Kidney (tissue), 14 donors: ENCODE measurements around the gene DENND6B. TPM values are rescaled to one million over a fixed set of nuclear protein-coding genes. Genes with fewer than 3 reads are reported as not detected.
A peak's percentile ranks its signal among the peaks of the same experiment; 100 is the strongest.

ENCODE experiments used
- DNase-seq, 5 donors: peaks; one replicate each; pipeline ENCODE4 v3.0.0-alpha.2; 2013 to 2020
- FAIRE-seq: peaks from 2 replicates; lab custom pipeline; 2012; peaks lifted over from hg19 to GRCh38; lab: Jason Lieb, UNC
- H3K27ac ChIP-seq, 2 donors: one replicate each; pipeline ENCODE4 v1.7.0; 2013; ENCODE audit warnings: low read depth in 2 of 2, low read length in 2 of 2, inconsistent platforms in 1 of 2
- H3K27me3 ChIP-seq: one replicate; pipeline ENCODE4 v1.7.1; 2013; ENCODE audit warnings: low read length, inconsistent platforms; ENCODE audit not compliant: control insufficient read depth, insufficient read depth
- H3K36me3 ChIP-seq, 3 donors: one replicate each; pipeline versions ENCODE4 v1.7.0 to v1.7.1; 2013; ENCODE audit warnings: low read length in 3 of 3, control low read depth in 1 of 3, inconsistent platforms in 1 of 3; ENCODE audit not compliant: insufficient read depth in 3 of 3, control insufficient read depth in 2 of 3
- H3K4me1 ChIP-seq, 3 donors: one replicate each; pipeline versions ENCODE4 v1.7.0 to v1.7.1; 2013; ENCODE audit warnings: low read length in 3 of 3, inconsistent platforms in 1 of 3, low read depth in 1 of 3; ENCODE audit not compliant: control insufficient read depth in 2 of 3, insufficient read depth in 2 of 3
- H3K4me3 ChIP-seq, 3 donors: one replicate each; pipeline versions ENCODE4 v1.7.0 to v1.8.1; 2013; ENCODE audit warnings: low read length in 3 of 3, control low read depth in 1 of 3, inconsistent platforms in 1 of 3
- H3K9ac ChIP-seq, 3 donors: one replicate each; pipeline versions ENCODE4 v1.7.0 to v1.7.1; 2013; ENCODE audit warnings: low read length in 3 of 3, control low read depth in 1 of 3, inconsistent platforms in 1 of 3
- H3K9me3 ChIP-seq, 3 donors: one replicate each; pipeline versions ENCODE4 v1.7.0 to v1.7.1; 2013; ENCODE audit warnings: low read length in 3 of 3, control low read depth in 1 of 3, inconsistent platforms in 1 of 3; ENCODE audit not compliant: control insufficient read depth in 2 of 3, insufficient read depth in 1 of 3
- CTCF ChIP-seq: IDR thresholded peaks from 3 replicates; pipeline ENCODE4 v1.5.1; 2012; ENCODE audit warnings: mild to moderate bottlenecking, moderate library complexity, borderline replicate concordance; ENCODE audit not compliant: insufficient read depth; ENCODE audit errors: extremely low read depth
- intact Hi-C: fragments of 100-400 bp; cut with DNase I; formaldehyde crosslinking; loops from one replicate; pipeline ENCODE4 v1.11.1; 2022
- polyA plus RNA-seq: library from polyadenylated mRNA; stranded (reverse); fragments of 350-450 nt; fragmentation: Illumina TruSeq; extraction: RNeasy Lipid Tissue Mini Kit (QIAGEN cat#74804); gene quantifications from one replicate; pipeline ENCODE4 v1.2.3, GENCODE V29; 2014; ENCODE audit warnings: low read depth, low replicate concordance; ENCODE audit not compliant: insufficient read depth
- total RNA-seq: library from RNA; stranded (reverse); fragmentation: NEBNext Ultra II Directional; extraction: Animal tissue kit (Norgen Biotek cat#: 25700); gene quantifications from one replicate; pipeline ENCODE4 v1.2.1, GENCODE V29; 2021
- donor health status: control.
- donor health status: control.
- donor health status: control.
- donor health status: control.
- donor health status: control.
- donor health status: DM: yes; HTN: yes; CAD: no.
- donor health status: Normal renal cell carcinoma (clear cell type).

The DENND6B gene
- total and polyA plus RNA-seq, 2 donors from 2014 or later = 14.5 to 16.7 TPM

GRCh38 chr22:50284479-50284878 is 42.3 kb downstream of the DENND6B start:
- no peak overlapping the region for H3K4me3 ChIP-seq
- H3K4me1 ChIP-seq = peaks cover 0 to 9% (median 0%) of the 10 kb centered on the region in 3 donors
- intact Hi-C loops = no loop called here
- H3K9ac ChIP-seq = no peak overlapping the region
- no peak overlapping the region for H3K27ac ChIP-seq
- FAIRE-seq (no peak), DNase-seq (no peak)
- H3K27me3 ChIP-seq = no peaks in the 10 kb centered on the region
- no peak for TF ChIP-seq CTCF
- peaks cover 0 to 58% (median 27%) of the 10 kb centered on the region in 3 donors for H3K36me3 ChIP-seq
- H3K9me3 ChIP-seq = no peaks in the 10 kb centered on the region

GRCh38 chr22:50283821-50284220 is 43.0 kb downstream of the DENND6B start:
- intact Hi-C loops = no loop called here
- H3K36me3 ChIP-seq = peaks cover 0 to 58% (median 24%) of the 10 kb centered on the region in 3 donors
- H3K4me1 ChIP-seq = peaks cover 0 to 9% (median 0%) of the 10 kb centered on the region in 3 donors
- DNase-seq = no peak
- H3K27me3 ChIP-seq = no peaks in the 10 kb centered on the region
- no peak for FAIRE-seq
- no peak overlapping the region for H3K27ac ChIP-seq
- no peaks in the 10 kb centered on the region for H3K9me3 ChIP-seq
- no peak overlapping the region for H3K9ac ChIP-seq
- H3K4me3 ChIP-seq = no peak overlapping the region
- TF ChIP-seq CTCF = no peak

DNA sequence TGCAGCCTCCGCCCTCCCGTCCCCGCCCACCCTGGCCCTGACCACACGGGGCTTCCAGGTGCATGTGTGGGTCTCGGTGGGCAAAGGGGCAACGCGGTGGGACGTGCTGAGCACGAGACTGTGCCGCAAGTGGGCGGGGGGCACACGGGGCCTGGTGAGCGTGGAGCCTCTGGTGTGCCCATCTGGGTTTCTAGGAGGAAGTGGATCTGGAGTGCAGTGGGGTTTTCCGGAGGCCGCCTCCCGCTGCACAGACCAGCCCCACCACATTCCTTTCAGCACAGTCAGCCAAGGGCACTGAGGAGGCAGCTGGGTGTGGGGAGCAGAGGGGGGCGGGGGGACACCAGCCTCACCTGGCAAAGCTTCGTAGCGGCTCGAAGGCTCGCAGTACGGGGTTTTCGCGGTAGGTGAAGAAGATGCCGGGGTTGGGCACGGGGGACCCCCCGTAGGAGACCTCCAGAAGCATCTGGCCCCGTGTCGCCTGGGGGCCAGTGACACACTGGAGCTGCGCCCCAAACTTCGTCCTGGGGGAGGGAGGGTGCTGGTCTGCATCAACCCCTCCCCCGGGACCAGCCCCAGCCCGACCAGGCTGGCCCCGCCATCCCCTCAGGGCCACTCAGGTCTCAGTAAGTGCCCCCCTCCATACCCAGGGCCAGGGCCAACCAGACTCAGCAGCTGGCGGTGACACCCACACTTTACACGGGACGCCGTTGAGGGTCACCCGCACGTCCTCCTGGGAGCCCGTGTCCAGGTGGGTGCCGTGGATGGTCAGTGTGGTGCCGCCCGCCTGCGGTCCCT is 44.3 kb downstream of the DENND6B start:
- H3K27me3 ChIP-seq = no peaks in the 10 kb centered on the region
- H3K4me3 ChIP-seq = no peak overlapping the region
- no peak overlapping the region for H3K9ac ChIP-seq
- H3K36me3 ChIP-seq = peaks cover 0 to 58% (median 25%) of the 10 kb centered on the region in 3 donors
- peak overlapping the region; percentile 32 to 67 for H3K27ac ChIP-seq
- peaks cover 0 to 9% (median 0%) of the 10 kb centered on the region in 3 donors for H3K4me1 ChIP-seq
- no peak for FAIRE-seq
- TF ChIP-seq CTCF = no peak
- intact Hi-C loops = no loop called here
- H3K9me3 ChIP-seq = no peaks in the 10 kb centered on the region
- DNase-seq = peak; percentile 69 to 93 (median 71)
